ENCODE measurements around the gene MOV10L1. TPM values are rescaled to one million over a fixed set of nuclear protein-coding genes. Genes with fewer than 3 reads are reported as not detected.

Gene MOV10L1
- total RNA-seq, 1 donor from 2014 or later = 0.10 TPM

GRCh38 chr22:50192436-50193204 is 102.8 kb downstream of the MOV10L1 start:
- TF ChIP-seq, protein P1, sequence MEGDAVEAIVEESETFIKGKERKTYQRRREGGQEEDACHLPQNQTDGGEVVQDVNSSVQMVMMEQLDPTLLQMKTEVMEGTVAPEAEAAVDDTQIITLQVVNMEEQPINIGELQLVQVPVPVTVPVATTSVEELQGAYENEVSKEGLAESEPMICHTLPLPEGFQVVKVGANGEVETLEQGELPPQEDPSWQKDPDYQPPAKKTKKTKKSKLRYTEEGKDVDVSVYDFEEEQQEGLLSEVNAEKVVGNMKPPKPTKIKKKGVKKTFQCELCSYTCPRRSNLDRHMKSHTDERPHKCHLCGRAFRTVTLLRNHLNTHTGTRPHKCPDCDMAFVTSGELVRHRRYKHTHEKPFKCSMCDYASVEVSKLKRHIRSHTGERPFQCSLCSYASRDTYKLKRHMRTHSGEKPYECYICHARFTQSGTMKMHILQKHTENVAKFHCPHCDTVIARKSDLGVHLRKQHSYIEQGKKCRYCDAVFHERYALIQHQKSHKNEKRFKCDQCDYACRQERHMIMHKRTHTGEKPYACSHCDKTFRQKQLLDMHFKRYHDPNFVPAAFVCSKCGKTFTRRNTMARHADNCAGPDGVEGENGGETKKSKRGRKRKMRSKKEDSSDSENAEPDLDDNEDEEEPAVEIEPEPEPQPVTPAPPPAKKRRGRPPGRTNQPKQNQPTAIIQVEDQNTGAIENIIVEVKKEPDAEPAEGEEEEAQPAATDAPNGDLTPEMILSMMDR (conservative IDR thresholded peaks at IDR 0.05) = no peak
- no peak overlapping the region for H3K4me3 Mint-ChIP-seq
- H3K9me3 Mint-ChIP-seq = no peaks in the 10 kb centered on the region
- DNase-seq (ENCODE audit: extremely low spot score, unreplicated experiment) = no peak
- H3K36me3 Mint-ChIP-seq = no peaks in the 10 kb centered on the region
- H3K4me1 Mint-ChIP-seq (ENCODE audit: unreplicated experiment) = peaks cover 9% of the 10 kb centered on the region
- no peak overlapping the region for H3K27ac Mint-ChIP-seq
- H3K27me3 Mint-ChIP-seq = no peaks in the 10 kb centered on the region

DNA sequence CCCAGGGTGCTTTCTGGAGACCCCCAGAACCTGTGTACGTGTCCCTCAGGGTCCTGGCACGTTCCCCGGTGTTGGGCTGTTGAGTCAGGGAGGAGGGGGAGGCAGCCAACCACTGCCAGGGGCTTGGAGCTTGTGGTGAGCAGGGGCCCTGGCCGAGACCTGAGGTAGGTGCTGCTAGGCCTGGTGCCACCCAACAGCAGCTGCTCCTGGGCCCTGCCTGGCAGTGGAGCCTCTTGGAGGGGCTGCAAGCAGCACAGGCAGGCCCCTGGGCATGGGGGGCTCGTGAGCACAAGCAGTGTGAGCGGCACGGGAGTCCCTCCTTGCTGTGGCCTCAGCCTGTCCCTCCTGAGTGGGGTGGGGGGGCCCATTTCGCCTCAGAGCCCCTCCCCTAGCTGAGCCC is 103.8 kb downstream of the MOV10L1 start:
- H3K36me3 Mint-ChIP-seq = no peaks in the 10 kb centered on the region
- H3K9me3 Mint-ChIP-seq = no peaks in the 10 kb centered on the region
- no peak overlapping the region for H3K4me3 Mint-ChIP-seq
- H3K4me1 Mint-ChIP-seq (ENCODE audit: unreplicated experiment) = peaks cover 9% of the 10 kb centered on the region
- no peak overlapping the region for H3K27ac Mint-ChIP-seq
- H3K27me3 Mint-ChIP-seq = no peaks in the 10 kb centered on the region
- TF ChIP-seq, protein P1 (conservative IDR thresholded peaks at IDR 0.05) = no peak
- DNase-seq (ENCODE audit: extremely low spot score, unreplicated experiment) = no peak

DNA sequence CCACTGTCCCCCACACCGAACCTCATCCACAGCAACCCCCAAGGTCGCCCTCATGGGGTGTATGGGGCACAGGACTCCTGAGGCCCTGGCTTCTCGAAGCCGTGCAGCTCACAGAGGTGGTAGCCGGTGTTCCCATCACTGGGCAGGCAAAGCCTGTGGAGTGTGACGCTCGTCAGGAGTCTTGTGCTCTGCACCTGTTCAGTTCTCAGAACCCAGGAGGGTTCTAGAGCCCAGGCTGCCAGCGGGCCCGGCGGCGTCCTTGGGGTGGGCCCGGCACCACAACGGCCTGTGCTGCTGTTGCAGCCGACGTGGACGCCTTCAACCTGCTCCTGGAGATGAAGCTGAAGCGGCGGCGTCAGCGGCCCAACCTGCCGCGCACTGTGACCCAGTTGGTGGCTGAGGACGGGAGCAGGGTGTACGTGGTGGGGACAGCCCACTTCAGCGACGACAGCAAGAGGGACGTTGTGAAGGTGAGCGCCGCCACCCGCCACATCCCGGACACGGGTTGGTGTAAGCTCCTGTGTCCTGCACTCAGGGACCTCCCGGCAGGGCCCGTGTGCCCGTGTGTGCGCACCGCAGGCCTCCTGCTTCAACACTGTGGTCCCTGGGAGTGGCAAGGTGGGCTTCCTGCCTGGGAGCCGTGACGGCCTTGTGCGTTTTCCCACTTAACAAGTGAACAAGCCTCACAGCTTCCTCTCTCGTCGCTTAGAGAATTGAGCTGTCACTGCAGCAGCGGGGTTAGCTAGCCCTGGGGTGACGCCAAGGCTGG is 104.4 kb downstream of the MOV10L1 start:
- TF ChIP-seq, protein P1 (conservative IDR thresholded peaks at IDR 0.05) = no peak
- Mint-ChIP-seq H3K4me1 (ENCODE audit: unreplicated experiment) (peaks cover 8% of the 10 kb centered on the region), H3K4me3 (no peak overlapping the region), H3K27me3 (no peaks in the 10 kb centered on the region), H3K9me3 (no peaks in the 10 kb centered on the region), H3K27ac (no peak overlapping the region), H3K36me3 (no peaks in the 10 kb centered on the region)
- no peak for DNase-seq (ENCODE audit: extremely low spot score, unreplicated experiment)

DNA sequence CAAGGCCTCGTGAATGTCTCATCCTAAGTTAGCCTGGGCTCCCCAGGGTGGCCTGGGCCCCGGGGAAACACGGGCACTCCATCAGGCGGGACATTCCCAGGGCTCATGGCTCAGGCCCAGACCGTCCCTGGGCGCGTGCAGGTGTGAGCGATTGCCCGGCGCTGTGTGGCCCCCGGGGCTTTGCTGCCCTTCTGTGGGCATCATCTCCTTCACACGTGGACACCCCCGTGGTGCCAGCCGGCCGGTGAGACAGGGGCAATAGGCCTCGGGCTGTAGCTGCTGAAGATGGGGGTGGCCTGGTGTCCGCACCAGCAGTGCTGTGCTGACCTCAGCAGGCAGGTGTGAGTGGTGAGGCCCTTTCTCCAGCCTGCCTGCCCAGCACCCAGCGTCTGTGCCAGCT is 106.5 kb downstream of the MOV10L1 start:
- TF ChIP-seq, protein P1 (conservative IDR thresholded peaks at IDR 0.05) = no peak
- no peaks in the 10 kb centered on the region for H3K9me3 Mint-ChIP-seq

DNA sequence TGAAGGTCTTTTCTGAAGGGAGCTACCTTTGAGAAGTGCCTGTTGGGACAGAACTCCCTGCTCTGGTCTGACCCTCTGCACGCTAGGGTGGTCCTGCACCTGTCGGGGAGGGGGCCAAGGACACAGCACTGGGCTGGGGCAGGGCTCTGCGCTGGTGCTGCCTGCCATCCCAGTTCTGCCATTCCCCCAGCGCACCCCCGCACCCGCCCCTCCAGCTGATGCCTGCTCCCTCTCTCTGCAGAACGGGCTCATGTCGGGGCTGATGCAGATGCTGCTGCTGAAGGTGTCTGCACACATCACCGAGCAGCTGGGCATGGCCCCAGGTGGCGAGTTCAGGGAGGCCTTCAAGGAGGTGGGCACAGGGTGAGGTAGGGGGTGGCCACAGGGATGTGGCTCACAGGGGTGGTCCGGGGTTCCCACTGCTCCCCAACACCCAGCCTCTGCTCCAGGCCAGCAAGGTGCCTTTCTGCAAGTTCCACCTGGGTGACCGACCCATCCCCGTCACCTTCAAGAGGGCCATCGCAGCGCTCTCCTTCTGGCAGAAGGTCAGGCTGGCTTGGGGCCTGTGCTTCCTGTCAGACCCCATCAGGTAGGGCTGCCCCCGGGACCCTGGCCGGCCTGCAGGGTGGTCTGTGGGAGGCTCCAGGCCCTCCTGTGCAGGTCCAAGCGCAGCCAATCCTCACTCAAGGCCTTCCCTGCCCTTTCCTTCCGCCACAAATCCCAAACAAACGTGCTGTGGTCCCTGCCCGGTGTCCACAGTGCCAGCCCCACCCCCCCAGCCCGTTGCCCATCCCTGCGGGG is 107.4 kb downstream of the MOV10L1 start:
- Mint-ChIP-seq H3K9me3 (no peaks in the 10 kb centered on the region), H3K27me3 (no peaks in the 10 kb centered on the region), H3K4me1 (ENCODE audit: unreplicated experiment) (peaks cover 4% of the 10 kb centered on the region), H3K36me3 (peaks cover 4% of the 10 kb centered on the region), H3K27ac (no peak overlapping the region), H3K4me3 (no peak overlapping the region)
- TF ChIP-seq, protein P1 (conservative IDR thresholded peaks at IDR 0.05) = no peak
- DNase-seq (ENCODE audit: extremely low spot score, unreplicated experiment) = no peak

More for the DNA sequence above, 106.5 kb downstream of the MOV10L1 start:
- no peak overlapping the region for H3K4me3 Mint-ChIP-seq
- H3K36me3 Mint-ChIP-seq = no peaks in the 10 kb centered on the region
- no peak overlapping the region for H3K27ac Mint-ChIP-seq
- no peaks in the 10 kb centered on the region for H3K27me3 Mint-ChIP-seq
- peaks cover 3% of the 10 kb centered on the region for H3K4me1 Mint-ChIP-seq (ENCODE audit: unreplicated experiment)
- DNase-seq (ENCODE audit: extremely low spot score, unreplicated experiment) = no peak
